Measurements from ENCODE around the gene TRA2A.
"Not testable (repeated sequence)": the region's sequence is repeated elsewhere in the genome, so short reads cannot be mapped to it uniquely, and the experiment has no call there.

TRA2A gene

GRCh38 chr7:23531794-23532489 is at the start of gene TRA2A:
TSS of gene TRA2A (minus strand) at chr7:23531981. CDS start at chr7:23531824, 157 bp downstream.
- peak; percentile 93 for DNase-seq (ENCODE audit: low read depth)

GRCh38 chr7:23570592-23571200 is 38.9 kb upstream of the TRA2A start:
- peak; percentile 14 for DNase-seq (ENCODE audit: low read depth)

- no peak for DNase-seq (ENCODE audit: low read depth)
Measured at GRCh38 chr7:23558303-23558702, 26.5 kb upstream of the TRA2A start.

GRCh38 chr7:23547662-23548061 is 15.9 kb upstream of the TRA2A start:
- no peak for DNase-seq (ENCODE audit: low read depth)

- DNase-seq (ENCODE audit: low read depth) = no peak
Measured at GRCh38 chr7:23546897-23547572, 15.3 kb upstream of the TRA2A start.

- no peak for DNase-seq (ENCODE audit: low read depth)
Measured at GRCh38 chr7:23545493-23545892, 13.7 kb upstream of the TRA2A start.

GRCh38 chr7:23544913-23545354 is 13.2 kb upstream of the TRA2A start:
- DNase-seq (ENCODE audit: low read depth) = no peak

- no peak for DNase-seq (ENCODE audit: low read depth)
Measured at GRCh38 chr7:23542752-23543151, 11.0 kb upstream of the TRA2A start.

GRCh38 chr7:23539494-23539907 is 7.7 kb upstream of the TRA2A start:
- no peak for DNase-seq (ENCODE audit: low read depth)

GRCh38 chr7:23538301-23538700 is 6.5 kb upstream of the TRA2A start:
- DNase-seq (ENCODE audit: low read depth) = no peak

- DNase-seq (ENCODE audit: low read depth) = no peak
Measured at GRCh38 chr7:23533238-23533604, 1.4 kb upstream of the TRA2A start.

GRCh38 chr7:23532490-23533237 is 883 bp upstream of the TRA2A start:
- no peak for DNase-seq (ENCODE audit: low read depth)

- DNase-seq (ENCODE audit: low read depth) = peak; percentile 26
Measured at GRCh38 chr7:23531050-23531793, 559 bp downstream of the TRA2A start.

- no peak for DNase-seq (ENCODE audit: low read depth)
Measured at GRCh38 chr7:23530405-23530804, 1.4 kb downstream of the TRA2A start.

- no peak for DNase-seq (ENCODE audit: low read depth)
Measured at GRCh38 chr7:23529262-23529859, 2.4 kb downstream of the TRA2A start.

- DNase-seq (ENCODE audit: low read depth) = not testable (repeated sequence)
Measured at GRCh38 chr7:23525611-23526010, 6.2 kb downstream of the TRA2A start.

GRCh38 chr7:23524473-23524872 is 7.3 kb downstream of the TRA2A start:
- no peak for DNase-seq (ENCODE audit: low read depth)

- DNase-seq (ENCODE audit: low read depth) = no peak
Measured at GRCh38 chr7:23523486-23524075, 8.2 kb downstream of the TRA2A start.

- DNase-seq (ENCODE audit: low read depth) = no peak
Measured at GRCh38 chr7:23520582-23520981, 11.2 kb downstream of the TRA2A start.

GRCh38 chr7:23514755-23515154 is 17.0 kb downstream of the TRA2A start:
- DNase-seq (ENCODE audit: low read depth) = no peak

- not testable (repeated sequence) for DNase-seq (ENCODE audit: low read depth)
Measured at GRCh38 chr7:23513746-23514145, 18.0 kb downstream of the TRA2A start.
